GM23338 (cell line): ENCODE measurements around the gene DNASE1. TPM values are rescaled to one million over a fixed set of nuclear protein-coding genes. Genes with fewer than 3 reads are reported as not detected.
A peak's percentile ranks its signal among the peaks of the same experiment; 100 is the strongest.

Source experiments
- ATAC-seq: fragments of 200-7000 bp; cut with Tn5 transposase; 3 replicates; pipeline ENCODE4 v1.9.1; 2020
- DNase-seq: peaks from one replicate; pipeline ENCODE4 v3.0.0-alpha.2; 2015; ENCODE audit warnings: low spot score
- H2AFZ ChIP-seq: fragments of 200-600 bp; sonication (generic); 2 replicates; pipeline ENCODE4 v1.8.0; 2016; ENCODE audit warnings: antibody characterized with exemption, mild to moderate bottlenecking, moderate library complexity
- H3F3A ChIP-seq: fragments of 200-600 bp; sonication (generic); replicated peaks from 2 replicates; pipeline ENCODE4 v1.8.0; 2017; ENCODE audit warnings: antibody characterized with exemption, mixed run types, low read depth
- H3K27ac ChIP-seq: fragments of 200-600 bp; sonication (generic); 2 replicates; pipeline ENCODE4 v1.6.1; 2016; ENCODE audit warnings: low read depth
- H3K27me3 ChIP-seq: fragments of 200-600 bp; sonication (generic); 2 replicates; pipeline ENCODE4 v1.8.0; 2016; ENCODE audit warnings: mild to moderate bottlenecking, mixed run types, moderate library complexity; ENCODE audit not compliant: insufficient read depth
- H3K36me3 ChIP-seq: fragments of 200-600 bp; sonication (generic); 2 replicates; pipeline ENCODE4 v1.8.0; 2016; ENCODE audit warnings: mild to moderate bottlenecking; ENCODE audit not compliant: insufficient read depth
- H3K4me1 ChIP-seq: fragments of 200-600 bp; sonication (generic); 2 replicates; pipeline ENCODE4 v1.8.0; 2016; ENCODE audit warnings: mild to moderate bottlenecking, moderate library complexity; ENCODE audit not compliant: insufficient read depth
- H3K4me2 ChIP-seq: fragments of 200-600 bp; sonication (generic); 2 replicates; pipeline ENCODE4 v1.7.1; 2017; ENCODE audit warnings: mixed run types
- H3K4me3 ChIP-seq: fragments of 200-600 bp; sonication (generic); 2 replicates; pipeline ENCODE4 v1.6.1; 2016; ENCODE audit warnings: mixed run types
- H3K79me2 ChIP-seq: fragments of 200-600 bp; sonication (generic); replicated peaks from 2 replicates; pipeline ENCODE4 v1.8.0; 2017; ENCODE audit warnings: mild to moderate bottlenecking; ENCODE audit not compliant: insufficient read depth
- H3K9me2 ChIP-seq: fragments of 200-600 bp; sonication (generic); 2 replicates; pipeline ENCODE4 v1.8.0; 2017; ENCODE audit not compliant: insufficient read depth
- H4K20me1 ChIP-seq: fragments of 200-600 bp; sonication (generic); replicated peaks from 2 replicates; pipeline ENCODE4 v1.8.0; 2017; ENCODE audit warnings: mild to moderate bottlenecking; ENCODE audit not compliant: insufficient read depth
- H3K27ac Mint-ChIP-seq: 2 replicates; pipeline ENCODE4 v1.8.0; 2020; ENCODE audit warnings: inconsistent platforms, mild to moderate bottlenecking, moderate library complexity, mixed read lengths
- H3K27me3 Mint-ChIP-seq: 3 replicates; pipeline ENCODE4 v1.8.0; 2022; ENCODE audit warnings: low read depth, mild to moderate bottlenecking, moderate library complexity, mixed read lengths, inconsistent platforms; ENCODE audit not compliant: insufficient read depth, poor library complexity
- H3K36me3 Mint-ChIP-seq: 3 replicates; pipeline ENCODE4 v1.8.0; 2021; ENCODE audit warnings: low read depth, mild to moderate bottlenecking, inconsistent platforms, moderate library complexity, mixed read lengths
- H3K4me1 Mint-ChIP-seq: 3 replicates; pipeline ENCODE4 v1.8.0; 2020; ENCODE audit warnings: mild to moderate bottlenecking, inconsistent platforms, mixed read lengths
- H3K4me3 Mint-ChIP-seq: 3 replicates; pipeline ENCODE4 v1.8.0; 2021; ENCODE audit warnings: moderate library complexity, mild to moderate bottlenecking, inconsistent platforms, mixed read lengths
- H3K9me3 Mint-ChIP-seq: 3 replicates; pipeline ENCODE4 v1.8.0; 2020; ENCODE audit warnings: moderate library complexity, mild to moderate bottlenecking, inconsistent platforms, mixed read lengths
- CREB1 ChIP-seq: fragments of 250-450 bp; sonication (Bioruptor Pico); IDR thresholded peaks from 2 replicates; pipeline ENCODE4 v1.5.0; 2020; ENCODE audit warnings: low read depth, mild to moderate bottlenecking, moderate library complexity
- EZH2phosphoT487 ChIP-seq: fragments of 200-600 bp; sonication (generic); IDR thresholded peaks from one replicate; pipeline ENCODE4 v1.8.1; 2018; ENCODE audit warnings: antibody characterized with exemption; ENCODE audit not compliant: unreplicated experiment
- JUNB ChIP-seq: IDR thresholded peaks from one replicate; pipeline ENCODE4 v1.6.1; 2016; ENCODE audit warnings: antibody characterized with exemption; ENCODE audit not compliant: unreplicated experiment
- POLR2AphosphoS5 ChIP-seq: IDR thresholded peaks from 2 replicates; pipeline ENCODE4 v1.6.1; 2016; ENCODE audit warnings: antibody characterized with exemption, low read depth
- STAT1 ChIP-seq: IDR thresholded peaks from one replicate; pipeline ENCODE4 v1.6.1; 2016; ENCODE audit warnings: antibody characterized with exemption; ENCODE audit not compliant: unreplicated experiment
- polyA plus RNA-seq: library from polyadenylated mRNA; unstranded; fragments of >200 nt; fragmentation: Nextera tagmentation; extraction: Ambion mirVana; gene quantifications from 2 replicates; pipeline ENCODE4 v1.2.1, GENCODE V29; 2016
- total RNA-seq: library from RNA; depleted of rRNA; stranded (reverse); fragments of >200 nt; shearing (Covaris generic); gene quantifications from 2 replicates; pipeline ENCODE4 v1.2.3, GENCODE V29; 2014
- TF ChIP-seq, protein P1 (sequence below), 2 experiments: fragments of 200-600 bp in 1 of 2; sonication (generic) in 1 of 2; conservative IDR thresholded peaks; 2 replicates each; pipeline versions ENCODE4 v1.5.1 to v1.6.1; 2016 to 2017; ENCODE audit warnings: antibody characterized with exemption in 2 of 2, low read depth in 2 of 2, mild to moderate bottlenecking in 2 of 2, moderate library complexity in 1 of 2
- TF ChIP-seq, protein P2 (sequence below): IDR thresholded peaks from 2 replicates; pipeline ENCODE4 v1.6.1; 2016; ENCODE audit warnings: antibody characterized with exemption

The DNASE1 gene
- total and polyA plus RNA-seq, 2 experiments from 2014 or later, result 7.9 to 23.0 TPM

DNA sequence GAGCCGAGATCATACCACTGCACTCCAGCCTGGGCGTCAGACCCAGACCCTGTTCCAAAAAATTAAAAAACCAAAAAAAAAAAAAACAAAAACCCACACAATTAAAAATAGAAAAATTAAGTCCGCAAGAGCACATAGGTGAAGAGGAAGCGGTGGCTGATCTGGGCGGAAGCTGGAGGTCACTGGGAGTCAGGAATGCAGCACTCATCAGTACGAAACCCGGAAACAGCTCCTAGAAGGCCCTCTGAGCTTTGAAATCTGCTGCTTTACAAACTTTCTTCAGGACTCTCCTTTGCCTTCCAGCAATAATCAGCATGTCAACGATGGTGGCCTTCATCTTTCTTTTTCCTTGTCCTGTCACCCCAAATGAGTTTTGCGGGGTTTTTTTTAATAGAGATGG lies 33.3 kb downstream of the DNASE1 start:
- Mint-ChIP-seq H3K4me3 (no peak overlapping the region), H3K27ac (no peak overlapping the region), H3K36me3 (peaks cover 72% of the 10 kb centered on the region), H3K9me3 (no peaks in the 10 kb centered on the region), H3K4me1 (peaks cover 4% of the 10 kb centered on the region), H3K27me3 (no peaks in the 10 kb centered on the region)
- Histone ChIP-seq H3K4me2 (no peak overlapping the region), H3F3A (peaks cover 9% of the 10 kb centered on the region; the same call in 1 of the 2 replicates), H3K27ac (no peak overlapping the region), H3K36me3 (peaks cover 36% of the 10 kb centered on the region), H3K4me3 (no peak overlapping the region), H3K4me1 (no peaks in the 10 kb centered on the region), H3K79me2 (peaks cover 19% of the 10 kb centered on the region), H2AFZ (no peak overlapping the region), H3K27me3 (no peaks in the 10 kb centered on the region), H4K20me1 (peaks cover 18% of the 10 kb centered on the region), H3K9me2 (no peaks in the 10 kb centered on the region)
- DNase-seq (no peak), ATAC-seq (no peak)
- no peak for TF ChIP-seq CREB1 (CRISPR knock-in tag)

DNA sequence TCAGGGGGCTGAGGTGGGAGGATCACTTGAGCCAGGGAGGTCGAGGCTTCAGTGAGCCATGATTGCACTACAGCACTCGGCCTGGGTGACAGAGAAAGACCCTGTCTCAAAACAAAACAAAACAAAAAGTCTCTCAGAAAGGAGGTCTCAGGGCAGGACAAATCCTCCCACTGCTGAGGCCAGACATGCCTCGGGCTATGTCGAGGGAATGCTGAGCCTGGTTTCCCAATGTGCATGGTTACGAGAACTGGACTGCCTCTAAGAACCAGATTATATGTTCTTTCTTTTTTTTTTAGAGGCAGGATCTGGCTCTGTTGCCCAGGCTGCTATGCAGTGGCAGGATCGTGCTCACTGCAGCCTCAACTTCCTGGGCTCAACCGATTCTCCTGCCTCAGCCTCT lies 35.2 kb downstream of the DNASE1 start:
- Histone ChIP-seq H3K4me2 (no peak overlapping the region), H3K4me3 (no peak overlapping the region), H2AFZ (no peak overlapping the region), H3K27me3 (no peaks in the 10 kb centered on the region), H4K20me1 (peaks cover 25% of the 10 kb centered on the region), H3K4me1 (no peaks in the 10 kb centered on the region), H3K9me2 (no peaks in the 10 kb centered on the region), H3K79me2 (peaks cover 39% of the 10 kb centered on the region), H3K36me3 (peaks cover 29% of the 10 kb centered on the region), H3F3A (peaks cover 9% of the 10 kb centered on the region; the same call in 1 of the 2 replicates), H3K27ac (peak overlapping the region; percentile 4; the same call in 1 of the 2 replicates)
- Mint-ChIP-seq H3K36me3 (peaks cover 60% of the 10 kb centered on the region), H3K27ac (no peak overlapping the region), H3K9me3 (no peaks in the 10 kb centered on the region), H3K27me3 (peaks cover 7% of the 10 kb centered on the region), H3K4me1 (peaks cover 4% of the 10 kb centered on the region), H3K4me3 (no peak overlapping the region)
- DNase-seq (no peak), ATAC-seq (no peak)
- no peak for TF ChIP-seq POLR2AphosphoS5
- TF ChIP-seq STAT1, result no peak
- TF ChIP-seq JUNB, result no peak
- TF ChIP-seq EZH2phosphoT487, result no peak
- TF ChIP-seq, protein P1, sequence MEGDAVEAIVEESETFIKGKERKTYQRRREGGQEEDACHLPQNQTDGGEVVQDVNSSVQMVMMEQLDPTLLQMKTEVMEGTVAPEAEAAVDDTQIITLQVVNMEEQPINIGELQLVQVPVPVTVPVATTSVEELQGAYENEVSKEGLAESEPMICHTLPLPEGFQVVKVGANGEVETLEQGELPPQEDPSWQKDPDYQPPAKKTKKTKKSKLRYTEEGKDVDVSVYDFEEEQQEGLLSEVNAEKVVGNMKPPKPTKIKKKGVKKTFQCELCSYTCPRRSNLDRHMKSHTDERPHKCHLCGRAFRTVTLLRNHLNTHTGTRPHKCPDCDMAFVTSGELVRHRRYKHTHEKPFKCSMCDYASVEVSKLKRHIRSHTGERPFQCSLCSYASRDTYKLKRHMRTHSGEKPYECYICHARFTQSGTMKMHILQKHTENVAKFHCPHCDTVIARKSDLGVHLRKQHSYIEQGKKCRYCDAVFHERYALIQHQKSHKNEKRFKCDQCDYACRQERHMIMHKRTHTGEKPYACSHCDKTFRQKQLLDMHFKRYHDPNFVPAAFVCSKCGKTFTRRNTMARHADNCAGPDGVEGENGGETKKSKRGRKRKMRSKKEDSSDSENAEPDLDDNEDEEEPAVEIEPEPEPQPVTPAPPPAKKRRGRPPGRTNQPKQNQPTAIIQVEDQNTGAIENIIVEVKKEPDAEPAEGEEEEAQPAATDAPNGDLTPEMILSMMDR (conservative IDR thresholded peaks at IDR 0.05; ENCODE audit: low read depth in 2 of 2), result no peak
- TF ChIP-seq, protein P2, sequence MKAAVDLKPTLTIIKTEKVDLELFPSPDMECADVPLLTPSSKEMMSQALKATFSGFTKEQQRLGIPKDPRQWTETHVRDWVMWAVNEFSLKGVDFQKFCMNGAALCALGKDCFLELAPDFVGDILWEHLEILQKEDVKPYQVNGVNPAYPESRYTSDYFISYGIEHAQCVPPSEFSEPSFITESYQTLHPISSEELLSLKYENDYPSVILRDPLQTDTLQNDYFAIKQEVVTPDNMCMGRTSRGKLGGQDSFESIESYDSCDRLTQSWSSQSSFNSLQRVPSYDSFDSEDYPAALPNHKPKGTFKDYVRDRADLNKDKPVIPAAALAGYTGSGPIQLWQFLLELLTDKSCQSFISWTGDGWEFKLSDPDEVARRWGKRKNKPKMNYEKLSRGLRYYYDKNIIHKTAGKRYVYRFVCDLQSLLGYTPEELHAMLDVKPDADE, result no peak

DNA sequence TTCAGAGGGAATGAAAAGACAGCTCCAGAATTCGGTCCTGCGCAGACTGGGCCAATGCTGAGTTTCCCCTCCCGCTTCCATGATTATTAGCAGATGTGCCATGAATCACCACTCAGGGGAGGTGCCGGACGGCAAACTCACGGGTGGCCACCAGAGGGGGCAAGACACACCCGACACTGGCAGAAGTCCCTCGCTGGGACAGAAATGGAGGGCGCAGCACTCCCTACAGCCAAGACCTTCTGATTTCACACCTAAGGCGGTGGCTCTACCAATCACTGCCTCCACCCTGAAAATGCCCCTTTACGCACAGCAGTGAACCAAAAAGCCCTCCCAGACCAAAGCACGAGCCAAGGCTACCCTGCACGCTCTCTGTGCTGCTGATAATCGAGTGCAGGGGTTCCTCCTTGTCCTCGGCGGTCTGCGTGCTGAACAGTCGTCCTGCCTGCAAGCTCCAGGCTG lies 36.0 kb downstream of the DNASE1 start:
- ATAC-seq (peak; percentile 97), DNase-seq (peak; percentile 88)
- H3K27me3 ChIP-seq, result no peaks in the 10 kb centered on the region
- TF ChIP-seq POLR2AphosphoS5, result no peak
- TF ChIP-seq, protein P1 (conservative IDR thresholded peaks at IDR 0.05; ENCODE audit: low read depth in 2 of 2), result peak; percentile 89 to 90
- peaks cover 7% of the 10 kb centered on the region for H3K27me3 Mint-ChIP-seq
- peak overlapping the region; percentile 44; the same call in 1 of the 2 replicates for H3K27ac Mint-ChIP-seq
- H3F3A ChIP-seq, result peaks cover 12% of the 10 kb centered on the region; the same call in 1 of the 2 replicates
- peaks cover 60% of the 10 kb centered on the region for H3K36me3 Mint-ChIP-seq
- H3K4me1 ChIP-seq, result no peaks in the 10 kb centered on the region
- no peak overlapping the region for H3K4me3 Mint-ChIP-seq
- no peak overlapping the region for H3K4me3 ChIP-seq
- H3K79me2 ChIP-seq, result peaks cover 46% of the 10 kb centered on the region
- no peak overlapping the region for H3K4me2 ChIP-seq
- H3K9me2 ChIP-seq, result no peaks in the 10 kb centered on the region
- no peak overlapping the region for H2AFZ ChIP-seq
- peaks cover 24% of the 10 kb centered on the region for H3K36me3 ChIP-seq
- H3K9me3 Mint-ChIP-seq, result no peaks in the 10 kb centered on the region
- H3K27ac ChIP-seq, result no peak overlapping the region
- H4K20me1 ChIP-seq, result peaks cover 24% of the 10 kb centered on the region
- peaks cover 8% of the 10 kb centered on the region for H3K4me1 Mint-ChIP-seq
